Gastrocnemius medialis (tissue), 4 donors: Measurements from ENCODE around the gene IFT27.
"Not testable (repeated sequence)": the region's sequence is repeated elsewhere in the genome, so short reads cannot be mapped to it uniquely, and the experiment has no call there.

Experiments used
- CTCF ChIP-seq, 5 experiments: fragments of 450-650 bp in 3 of 5; fragments of 200-600 bp in 2 of 5; sonication (generic) in 2 of 5; IDR thresholded peaks in 4 of 5; conservative IDR thresholded peaks in 1 of 5; 1 replicate in 4 of 5; 2 replicates in 1 of 5; pipeline ENCODE4 v1.5.1; 2016 to 2019; ENCODE audit warnings: antibody characterized with exemption in 5 of 5, mild to moderate bottlenecking in 3 of 5, moderate library complexity in 3 of 5
- POLR2A ChIP-seq, 2 donors: fragments of 450-650 bp; IDR thresholded peaks; one replicate each; pipeline ENCODE4 v1.6.1; 2017; ENCODE audit warnings: antibody characterized with exemption in 2 of 2, mild to moderate bottlenecking in 2 of 2, moderate library complexity in 2 of 2

DNA sequence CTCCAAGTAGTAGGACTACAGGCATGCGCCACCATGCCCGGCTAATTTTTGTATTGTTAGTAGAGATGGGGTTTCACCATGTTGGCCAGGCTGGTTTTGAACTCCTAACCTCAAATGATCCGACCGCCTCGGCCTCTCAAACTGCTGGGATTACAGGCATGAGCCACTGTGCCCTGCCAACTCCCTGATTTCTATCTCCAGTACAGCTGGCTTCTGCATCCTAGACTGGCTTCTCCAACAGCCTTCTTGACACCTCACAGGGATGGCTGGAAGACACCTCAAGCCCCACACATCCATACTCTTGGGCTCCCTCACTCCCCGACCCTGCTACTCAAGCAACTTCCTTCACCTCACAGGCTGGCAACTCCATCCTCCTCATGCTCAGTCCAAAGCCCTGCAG, 44.6 kb downstream of the IFT27 start:
- TF ChIP-seq CTCF (IDR thresholded peaks at IDR 0.05 in 4 of 5, conservative IDR thresholded peaks at IDR 0.05 in 1 of 5); POLR2A (IDR thresholded peaks at IDR 0.05): not testable (repeated sequence)
